ENCODE measurements around the gene PEX5L.

GRCh38 chr3:179829401-179829800 lies 207.3 kb downstream of the PEX5L start:
- TF ChIP-seq, protein P1, sequence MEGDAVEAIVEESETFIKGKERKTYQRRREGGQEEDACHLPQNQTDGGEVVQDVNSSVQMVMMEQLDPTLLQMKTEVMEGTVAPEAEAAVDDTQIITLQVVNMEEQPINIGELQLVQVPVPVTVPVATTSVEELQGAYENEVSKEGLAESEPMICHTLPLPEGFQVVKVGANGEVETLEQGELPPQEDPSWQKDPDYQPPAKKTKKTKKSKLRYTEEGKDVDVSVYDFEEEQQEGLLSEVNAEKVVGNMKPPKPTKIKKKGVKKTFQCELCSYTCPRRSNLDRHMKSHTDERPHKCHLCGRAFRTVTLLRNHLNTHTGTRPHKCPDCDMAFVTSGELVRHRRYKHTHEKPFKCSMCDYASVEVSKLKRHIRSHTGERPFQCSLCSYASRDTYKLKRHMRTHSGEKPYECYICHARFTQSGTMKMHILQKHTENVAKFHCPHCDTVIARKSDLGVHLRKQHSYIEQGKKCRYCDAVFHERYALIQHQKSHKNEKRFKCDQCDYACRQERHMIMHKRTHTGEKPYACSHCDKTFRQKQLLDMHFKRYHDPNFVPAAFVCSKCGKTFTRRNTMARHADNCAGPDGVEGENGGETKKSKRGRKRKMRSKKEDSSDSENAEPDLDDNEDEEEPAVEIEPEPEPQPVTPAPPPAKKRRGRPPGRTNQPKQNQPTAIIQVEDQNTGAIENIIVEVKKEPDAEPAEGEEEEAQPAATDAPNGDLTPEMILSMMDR (IDR thresholded peaks at IDR 0.05), result no peak
- no peak for TF ChIP-seq POLR2A (IDR thresholded peaks at IDR 0.05)
- no peak for TF ChIP-seq EP300 (IDR thresholded peaks at IDR 0.05; ENCODE audit: low read depth)
